ENCODE results near the gene PASK.

Gene PASK

GRCh38 chr2:241120440-241120839, 28.8 kb downstream of the PASK start:
- no peak for DNase-seq (ENCODE audit: low read depth)
- TF ChIP-seq CTCF (conservative IDR thresholded peaks at IDR 0.05; ENCODE audit: low read length), result no peak
- no peak overlapping the region for H3K4me3 ChIP-seq (ENCODE audit: low read length)

- TF ChIP-seq CTCF (conservative IDR thresholded peaks at IDR 0.05; ENCODE audit: low read length), result no peak
- DNase-seq (ENCODE audit: low read depth), result no peak
- no peak overlapping the region for H3K4me3 ChIP-seq (ENCODE audit: low read length)
Measured at GRCh38 chr2:241118737-241119505, 30.4 kb downstream of the PASK start.

GRCh38 chr2:241116606-241117560, 32.4 kb downstream of the PASK start:
- DNase-seq (ENCODE audit: low read depth), result no peak
- no peak overlapping the region for H3K4me3 ChIP-seq (ENCODE audit: low read length)
- no peak for TF ChIP-seq CTCF (conservative IDR thresholded peaks at IDR 0.05; ENCODE audit: low read length)

- no peak for DNase-seq (ENCODE audit: low read depth)
Measured at GRCh38 chr2:241115361-241115760, 33.9 kb downstream of the PASK start.

GRCh38 chr2:241114836-241115235, 34.4 kb downstream of the PASK start:
- TF ChIP-seq CTCF (conservative IDR thresholded peaks at IDR 0.05; ENCODE audit: low read length), result no peak

More at GRCh38 chr2:241115361-241115760, 33.9 kb downstream of the PASK start:
- H3K4me3 ChIP-seq (ENCODE audit: low read length), result no peak overlapping the region
- no peak for TF ChIP-seq CTCF (conservative IDR thresholded peaks at IDR 0.05; ENCODE audit: low read length)

GRCh38 chr2:241112592-241112991, 36.7 kb downstream of the PASK start:
- no peak for DNase-seq (ENCODE audit: low read depth)
- no peak overlapping the region for H3K4me3 ChIP-seq (ENCODE audit: low read length)
- no peak for TF ChIP-seq CTCF (conservative IDR thresholded peaks at IDR 0.05; ENCODE audit: low read length)

More at GRCh38 chr2:241114836-241115235, 34.4 kb downstream of the PASK start:
- H3K4me3 ChIP-seq (ENCODE audit: low read length), result no peak overlapping the region
- DNase-seq (ENCODE audit: low read depth), result no peak

Data from AG10803 (cell line).